Endothelial cell of umbilical vein (primary cell): ENCODE data around the gene STK39. TPM values are rescaled to one million over a fixed set of nuclear protein-coding genes. Genes with fewer than 3 reads are reported as not detected.

ENCODE experiments used
- BruUV-seq: library from RNA; stranded (reverse); fragments of 400-500 nt; replicated peaks from 2 replicates; lab custom pipeline; 2021; lab: Mats Ljungman, UMichigan
- CTCF ChIA-PET: fragments of 300-600, 350-600 bp; sonication (Branson Sonifier 250); formaldehyde crosslinking; loops from one replicate; lab custom pipeline; 2021; ENCODE audit warnings: antibody characterized with exemption, inconsistent platforms; lab: Charles Lee
- POLR2A ChIA-PET: fragments of 300-600, 350-600 bp; sonication (Branson Sonifier 250); formaldehyde crosslinking; loops from one replicate; lab custom pipeline; 2021; ENCODE audit warnings: antibody characterized with exemption, inconsistent platforms; lab: Charles Lee
- DNase-seq: peaks from one replicate; pipeline ENCODE4 v3.0.0-alpha.2; 2011; ENCODE audit warnings: low read depth, low spot score
- FAIRE-seq: peaks from 2 replicates; lab custom pipeline; 2011; peaks lifted over from hg19 to GRCh38; lab: Jason Lieb, UNC
- H2AFZ ChIP-seq: 2 replicates; pipeline ENCODE4 v1.6.0; 2012; ENCODE audit warnings: low read depth, low read length, control low read depth, inconsistent platforms
- H3K27ac ChIP-seq: 2 replicates; pipeline ENCODE4 v1.5.1; 2011; ENCODE audit warnings: low read depth, mild to moderate bottlenecking, control low read depth, low read length, moderate library complexity; ENCODE audit not compliant: insufficient read depth
- H3K27me3 ChIP-seq, 2 experiments: 2 replicates each; pipeline versions ENCODE4 v1.6.0 to v1.6.1; 2011; ENCODE audit warnings: low read length in 2 of 2, mixed read lengths in 1 of 2; ENCODE audit not compliant: control insufficient read depth in 2 of 2, insufficient read depth in 2 of 2
- H3K36me3 ChIP-seq, 2 experiments: 2 replicates in 1 of 2; 3 replicates in 1 of 2; pipeline ENCODE4 v1.5.1; 2011; ENCODE audit warnings: low read length in 2 of 2, mild to moderate bottlenecking in 1 of 2, moderate library complexity in 1 of 2; ENCODE audit not compliant: control insufficient read depth in 2 of 2, insufficient read depth in 2 of 2; ENCODE audit errors: extremely low read depth in 1 of 2
- H3K4me1 ChIP-seq: 3 replicates; pipeline ENCODE4 v1.5.1; 2011; ENCODE audit warnings: mild to moderate bottlenecking, low read length; ENCODE audit not compliant: control insufficient read depth, insufficient read depth; ENCODE audit errors: extremely low read depth
- H3K4me2 ChIP-seq: 2 replicates; pipeline ENCODE4 v1.6.1; 2011; ENCODE audit warnings: low read length, control low read depth, mixed read lengths; ENCODE audit not compliant: insufficient read depth
- H3K4me3 ChIP-seq, 3 experiments: fragments of 200-600 bp in 1 of 3; sonication (generic), shearing (Covaris generic) in 1 of 3; replicated peaks in 1 of 3; 2 replicates each; pipeline ENCODE4 v1.5.1; 2011 to 2016; ENCODE audit warnings: control low read depth in 3 of 3, low read length in 3 of 3, mild to moderate bottlenecking in 2 of 3, inconsistent platforms in 1 of 3, low read depth in 1 of 3, moderate library complexity in 1 of 3; ENCODE audit not compliant: insufficient read depth in 1 of 3
- H3K79me2 ChIP-seq: 2 replicates; pipeline ENCODE4 v1.6.0; 2012; ENCODE audit warnings: low read length, inconsistent platforms; ENCODE audit not compliant: control insufficient read depth, insufficient read depth
- H3K9ac ChIP-seq: replicated peaks from 2 replicates; pipeline ENCODE3; 2011; ENCODE audit warnings: low read length, control low read depth; ENCODE audit not compliant: insufficient read depth; ENCODE audit errors: extremely low read depth
- H3K9me1 ChIP-seq: replicated peaks from 3 replicates; pipeline ENCODE4 v1.6.0; 2011; ENCODE audit warnings: mild to moderate bottlenecking, low read length; ENCODE audit not compliant: control insufficient read depth, insufficient read depth; ENCODE audit errors: extremely low read depth
- H3K9me3 ChIP-seq: replicated peaks from 2 replicates; pipeline ENCODE4 v1.5.1; 2012; ENCODE audit warnings: low read length, inconsistent platforms; ENCODE audit not compliant: control insufficient read depth, insufficient read depth
- H4K20me1 ChIP-seq: replicated peaks from 2 replicates; pipeline ENCODE3; 2011; ENCODE audit warnings: mild to moderate bottlenecking, low read length; ENCODE audit not compliant: control insufficient read depth, insufficient read depth; ENCODE audit errors: extremely low read depth
- CTCF ChIP-seq, 2 donors: IDR thresholded peaks; 1 replicate in 1 of 2; 2 replicates in 1 of 2; pipeline ENCODE4 v1.5.1; 2011; ENCODE audit warnings: low read length in 2 of 2, mild to moderate bottlenecking in 2 of 2, moderate library complexity in 2 of 2, control low read depth in 1 of 2, inconsistent platforms in 1 of 2, low read depth in 1 of 2; ENCODE audit not compliant: insufficient read depth in 1 of 2; ENCODE audit errors: extremely low read depth in 1 of 2
- EZH2 ChIP-seq: IDR thresholded peaks from 2 replicates; pipeline ENCODE4 v1.6.1; 2012; ENCODE audit warnings: borderline replicate concordance, low read depth, mild to moderate bottlenecking, moderate library complexity, low read length, inconsistent platforms; ENCODE audit not compliant: severe bottlenecking
- FOS ChIP-seq: IDR thresholded peaks from 2 replicates; pipeline ENCODE4 v1.6.1; 2011; ENCODE audit warnings: mild to moderate bottlenecking, low read length, moderate library complexity, borderline replicate concordance; ENCODE audit not compliant: insufficient read depth
- GATA2 ChIP-seq: IDR thresholded peaks from 2 replicates; pipeline ENCODE4 v1.7.0; 2011; ENCODE audit warnings: low read depth, mild to moderate bottlenecking, moderate library complexity, mixed read lengths, low read length; ENCODE audit not compliant: insufficient read length, insufficient read depth
- JUN ChIP-seq: IDR thresholded peaks from 2 replicates; pipeline ENCODE4 v1.6.1; 2011; ENCODE audit warnings: borderline replicate concordance, low read depth; ENCODE audit not compliant: insufficient read length, insufficient read depth
- MAX ChIP-seq: IDR thresholded peaks from 2 replicates; pipeline ENCODE4 v1.6.1; 2011; ENCODE audit not compliant: insufficient read depth, insufficient read length
- MYC ChIP-seq: IDR thresholded peaks from one replicate; pipeline ENCODE4 v1.6.1; 2011; ENCODE audit warnings: mild to moderate bottlenecking, low read depth, low read length
- POLR2A ChIP-seq: IDR thresholded peaks from 2 replicates; pipeline ENCODE4 v1.6.1; 2012; ENCODE audit warnings: low read depth, mild to moderate bottlenecking, control low read depth, low read length
- POLR2AphosphoS5 ChIP-seq: IDR thresholded peaks from 2 replicates; pipeline ENCODE4 v1.6.1; 2012; ENCODE audit warnings: low read depth, mild to moderate bottlenecking, control low read depth, low read length, moderate library complexity; ENCODE audit not compliant: insufficient read depth
- dilution Hi-C: fragments of 300-500 bp; cut with MboI; formaldehyde crosslinking; loops from one replicate; pipeline ENCODE4 v1.15.0; 2019; ENCODE audit warnings: low sequenced_read_pairs; ENCODE audit not compliant: extremely low pct_ligation_motif_present
- intact Hi-C: fragments of 100-400 bp; cut with micrococcal nuclease; formaldehyde crosslinking; loops from one replicate; pipeline ENCODE4 v1.10.0; 2022
- polyA plus RNA-seq, 4 experiments: library from polyadenylated mRNA; depleted of rRNA in 3 of 4; stranded (reverse) in 3 of 4; unstranded in 1 of 4; fragments of >200 nt; gene quantifications; 2 replicates each; pipeline versions ENCODE4 v1.2.1 to v1.2.3, GENCODE V29; 2011 to 2012; ENCODE audit warnings: missing spikeins in 1 of 4
- total RNA-seq: library from RNA; stranded (reverse); gene quantifications from 2 replicates; pipeline ENCODE4 v1.2.3, GENCODE V29; 2021

The STK39 gene
- total and polyA plus RNA-seq, 2 donors (not counting 3 experiments of a cell fraction or from before 2014, with no cell fraction given), result 4.6 to 13.1 TPM

GRCh38 chr2:168194784-168195522, 52.4 kb downstream of the STK39 start:
- ChIA-PET POLR2A (no interaction called here), CTCF (interaction anchor here (0.8 kb wide), 1 partner anchor 30 kb away, joined by 3 read pairs; no protein-coding TSS in a partner anchor)
- no peak overlapping the region for H2AFZ ChIP-seq
- no peaks in the 10 kb centered on the region for H3K27me3 ChIP-seq
- H3K27ac ChIP-seq, result no peak overlapping the region
- no peak for DNase-seq
- H3K9me3 ChIP-seq, result no peaks in the 10 kb centered on the region
- intact Hi-C loops (no loop called here), dilution Hi-C loops (no loop called here)
- H3K36me3 ChIP-seq, result no peaks in the 10 kb centered on the region
- H3K9ac ChIP-seq, result no peak overlapping the region
- no peaks in the 10 kb centered on the region for H4K20me1 ChIP-seq
- no peak for TF ChIP-seq GATA2
- no peak for TF ChIP-seq FOS
- TF ChIP-seq CTCF (IDR thresholded peaks at IDR 0.05; ENCODE audit: extremely low read depth in 1 of 2, insufficient read depth in 1 of 2, low read depth in 1 of 2, low read length in 2 of 2), result no peak
- no peak for TF ChIP-seq POLR2A
- TF ChIP-seq EZH2, result no peak
- TF ChIP-seq JUN, result no peak
- TF ChIP-seq MYC, result no peak
- no peak for TF ChIP-seq POLR2AphosphoS5
- no peak for TF ChIP-seq MAX
- H3K4me3 ChIP-seq, result no peak overlapping the region
- peaks cover 5% of the 10 kb centered on the region for H3K79me2 ChIP-seq
- no peaks in the 10 kb centered on the region for H3K9me1 ChIP-seq
- H3K4me2 ChIP-seq, result no peak overlapping the region
- peaks cover 17% of the 10 kb centered on the region for H3K4me1 ChIP-seq
- BruUV-seq, result no TSS peak
- FAIRE-seq, result no peak
